HUDEP-2 (cell line): ENCODE data around the gene SMYD3.
"Not testable (repeated sequence)": the region's sequence is repeated elsewhere in the genome, so short reads cannot be mapped to it uniquely, and the experiment has no call there.

Experiments
- DNase-seq, 76 experiments: peaks; one replicate each; lab custom pipeline; 2025; ENCODE audit not compliant: unreplicated experiment in 76 of 76; lab: John Stamatoyannopoulos, UW

The SMYD3 gene

DNA sequence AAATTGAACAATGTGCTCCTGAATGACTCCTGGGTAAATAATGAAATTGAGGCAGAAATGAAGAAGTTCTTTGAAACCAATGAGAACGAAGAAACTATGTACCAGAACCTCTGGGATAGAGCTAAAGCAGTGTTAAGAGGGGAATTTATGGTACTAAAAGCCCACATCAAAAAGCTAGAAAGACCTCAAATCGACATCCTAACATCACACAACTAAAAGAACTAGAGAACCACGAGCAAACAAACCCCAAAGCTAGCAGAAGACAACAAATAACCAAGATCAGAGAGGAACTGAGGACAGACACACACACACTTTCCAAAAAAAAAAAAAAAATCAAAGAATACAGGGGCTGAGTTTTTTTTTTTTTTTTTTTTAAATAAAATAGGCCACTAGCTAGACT is 564.2 kb downstream of the SMYD3 start:
- DNase-seq: no peak

DNA sequence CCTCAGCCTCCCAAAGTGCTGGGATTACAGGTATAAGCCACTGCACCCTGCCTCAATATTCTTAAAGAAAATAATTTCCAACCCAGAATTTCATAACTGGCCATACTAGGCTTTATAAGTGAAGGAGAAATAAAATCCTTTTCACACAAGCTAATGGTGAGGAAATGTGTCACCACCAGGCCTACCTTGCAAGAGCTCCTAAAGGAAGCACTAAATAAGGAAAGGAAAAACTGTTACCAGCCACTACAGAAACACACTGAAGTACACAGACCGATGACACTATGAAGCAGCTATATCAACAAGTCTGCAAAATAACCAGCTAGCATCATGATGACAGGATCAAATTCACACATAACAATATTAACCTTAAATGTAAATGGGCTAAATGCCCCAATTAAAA is 565.3 kb downstream of the SMYD3 start:
- DNase-seq: not testable (repeated sequence)

DNA sequence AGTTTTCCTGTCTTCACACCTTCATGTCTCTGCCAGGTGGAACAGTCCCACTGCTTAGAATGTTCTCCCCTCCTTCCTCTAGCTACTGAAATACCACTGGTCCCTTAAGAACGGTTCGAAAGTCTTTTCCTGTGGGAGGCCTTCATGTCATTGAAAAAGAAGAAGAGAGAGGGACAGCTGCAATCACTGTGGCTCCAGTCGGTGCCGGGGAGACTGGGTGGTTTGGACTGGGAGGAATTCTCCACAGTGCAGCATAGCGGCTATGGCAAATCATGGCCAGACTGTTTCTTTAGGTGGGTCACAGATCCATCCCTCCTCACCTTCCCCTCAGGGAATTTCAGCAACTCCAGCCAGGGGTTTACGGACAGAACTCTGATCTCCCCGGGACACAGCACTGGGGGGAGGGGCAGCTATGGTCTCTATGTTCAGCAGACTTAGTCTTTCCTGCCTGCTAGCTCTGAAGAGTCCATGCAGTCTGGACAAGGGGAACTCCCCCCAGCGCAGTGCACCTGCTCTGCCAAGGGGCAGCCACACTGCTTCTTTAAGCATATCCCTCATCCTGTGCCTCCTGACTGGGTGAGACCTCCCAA is 567.2 kb downstream of the SMYD3 start:
- DNase-seq: no peak

DNA sequence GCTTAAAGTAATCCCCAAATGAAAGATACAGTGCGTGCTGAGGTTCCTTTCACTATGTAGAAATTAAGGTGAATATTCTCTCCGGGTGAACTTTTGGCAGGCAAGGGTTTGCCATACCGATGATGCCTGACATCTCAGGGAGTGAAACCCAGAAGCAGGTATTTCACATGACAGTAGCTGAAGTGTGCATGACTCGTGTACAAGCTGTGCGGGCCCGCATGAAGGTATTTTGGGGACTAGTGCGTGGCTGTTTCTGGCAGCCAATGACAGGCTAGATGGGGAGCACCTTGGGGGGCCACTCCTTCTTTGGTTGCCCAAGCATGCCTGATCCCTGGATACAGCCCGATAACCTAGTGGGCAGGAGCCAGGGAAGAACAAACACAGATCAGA is 569.0 kb downstream of the SMYD3 start:
- no peak for DNase-seq

DNA sequence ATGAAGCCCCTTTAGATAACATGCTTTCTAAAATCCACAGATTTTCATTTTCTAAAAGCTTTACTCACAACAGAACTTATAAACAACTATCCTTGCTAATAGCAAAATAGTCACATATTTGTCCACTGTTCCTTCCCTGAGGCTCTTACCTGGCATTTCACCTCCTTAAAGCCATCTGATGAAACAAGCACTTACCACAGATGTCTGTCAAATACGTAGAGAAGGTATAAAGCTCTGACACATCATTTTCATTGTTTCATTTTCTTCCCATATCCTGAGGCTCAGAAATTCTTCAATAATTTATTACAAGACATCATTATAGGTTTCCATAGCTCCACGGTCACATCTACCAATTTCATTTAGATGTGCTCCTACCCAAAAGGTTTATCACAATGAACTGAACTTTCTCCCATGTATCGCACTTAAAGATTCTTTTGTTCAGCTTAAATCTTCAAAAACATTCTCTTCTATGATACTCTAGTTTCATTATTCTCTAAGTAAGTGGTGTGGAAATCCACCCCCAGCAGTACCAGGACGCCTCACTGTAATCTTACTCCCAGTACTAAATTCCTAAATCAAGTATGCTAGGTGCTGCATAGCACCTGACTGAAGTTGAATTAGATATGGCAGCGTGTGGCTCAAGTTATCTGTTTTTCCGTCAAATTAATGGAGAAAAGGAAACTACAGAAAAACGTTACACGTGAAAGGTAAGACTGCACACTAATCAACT is 569.6 kb downstream of the SMYD3 start:
- no peak for DNase-seq

DNA sequence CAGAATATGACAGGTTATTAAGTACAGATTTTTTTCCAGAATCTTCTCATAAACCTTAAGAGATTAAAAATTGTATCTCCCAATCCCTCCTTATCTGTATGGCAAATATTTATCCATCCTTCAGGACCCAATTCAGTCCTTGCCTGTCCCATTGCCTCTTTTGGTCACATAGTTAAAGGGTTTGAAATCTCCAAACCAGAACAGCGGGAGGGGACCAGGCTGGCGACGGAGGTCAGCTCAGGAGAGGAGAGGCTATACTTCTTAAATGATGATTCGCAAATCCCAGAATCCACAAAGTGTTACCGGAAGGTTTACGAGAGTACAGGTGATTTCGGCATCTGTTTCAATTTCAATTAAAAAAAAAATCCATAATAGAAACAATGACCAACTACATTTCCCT is 572.7 kb downstream of the SMYD3 start:
- DNase-seq: no peak

DNA sequence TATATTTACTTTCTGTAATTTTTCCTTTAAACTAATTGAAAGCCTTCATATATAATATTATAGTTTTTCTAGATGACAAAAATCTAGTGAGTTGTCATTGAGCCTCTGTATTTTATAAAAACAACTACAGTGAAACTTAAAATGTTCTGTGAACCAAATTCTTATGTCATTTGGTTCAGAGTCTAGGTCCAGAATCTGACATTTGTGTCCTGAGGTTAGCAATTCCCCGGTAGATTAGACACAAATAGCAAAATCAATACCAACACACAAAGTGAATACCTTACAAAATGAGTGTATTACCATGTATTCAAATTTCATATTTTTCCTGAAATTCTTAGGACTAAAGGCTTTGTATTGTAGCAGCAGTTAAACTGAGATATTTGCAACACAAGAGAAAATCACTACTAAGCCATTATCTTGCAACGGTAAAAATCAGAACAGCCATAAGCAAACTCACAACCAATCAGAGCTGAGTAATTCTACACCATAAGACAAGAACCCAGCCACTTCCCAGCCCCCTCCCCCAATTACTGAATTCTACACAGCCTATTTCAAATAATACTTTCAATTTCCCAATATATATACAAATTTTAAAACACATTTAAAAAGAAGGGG is 573.5 kb downstream of the SMYD3 start:
- no peak for DNase-seq

GRCh38 chr1:245932302-245932972 is 574.6 kb downstream of the SMYD3 start:
- DNase-seq: no peak

DNA sequence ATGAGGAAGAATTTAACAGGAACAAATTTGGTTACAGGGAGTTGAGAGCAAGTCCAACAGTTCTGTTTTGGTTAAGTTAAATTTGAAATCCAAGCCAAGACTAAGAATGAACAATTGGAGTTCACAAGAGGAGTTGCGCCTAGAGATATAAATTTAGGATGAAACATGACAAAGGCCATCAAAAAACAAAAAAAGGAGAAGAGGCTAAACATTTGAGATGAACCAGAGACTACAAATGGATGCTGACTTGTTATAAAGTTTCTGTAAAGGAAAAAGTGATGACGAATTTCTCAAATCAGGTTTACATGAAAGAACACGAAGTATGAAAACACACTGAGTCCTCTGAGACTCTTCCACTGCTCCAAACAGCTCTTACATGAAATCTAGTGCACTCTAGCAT is 575.6 kb downstream of the SMYD3 start:
- no peak for DNase-seq

DNA sequence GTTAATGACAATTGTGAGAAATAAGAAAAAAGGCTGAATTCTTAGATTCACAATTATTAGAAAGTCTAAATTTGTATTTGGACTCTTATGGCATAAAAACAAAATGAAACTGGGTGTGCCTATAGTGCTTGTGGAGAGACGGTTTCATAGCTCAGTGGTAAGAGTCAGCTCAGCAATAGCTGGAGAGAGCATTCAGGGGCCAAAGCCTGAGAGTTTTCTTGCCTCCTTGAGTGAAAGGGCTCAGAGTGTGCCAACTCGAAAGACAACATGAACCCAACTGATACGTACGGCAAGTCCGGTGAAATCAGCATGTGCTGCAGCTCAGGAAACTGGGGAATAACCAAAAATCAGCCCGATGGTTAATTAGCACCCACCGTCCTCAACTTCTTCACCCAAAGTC is 577.9 kb downstream of the SMYD3 start:
- no peak for DNase-seq

DNA sequence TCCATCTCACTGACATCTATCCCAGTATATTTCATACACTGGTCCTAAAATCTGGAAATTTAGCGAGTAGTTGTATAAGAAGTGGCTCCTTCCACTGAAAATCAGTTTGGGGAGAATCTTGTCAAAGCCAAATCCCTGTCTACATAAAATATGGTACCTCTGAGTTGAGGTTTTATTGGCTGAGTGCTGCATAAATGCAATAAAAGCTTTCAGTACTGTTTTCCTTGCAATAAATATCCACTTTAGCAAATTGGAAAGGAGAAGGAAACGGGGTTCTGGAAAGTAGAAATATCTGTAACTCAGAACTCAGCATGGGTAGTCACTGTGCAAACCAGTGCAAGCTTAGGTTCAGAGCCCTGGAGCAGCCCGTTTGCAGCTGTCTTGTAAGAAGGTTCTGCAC is 580.2 kb downstream of the SMYD3 start:
- DNase-seq: no peak

DNA sequence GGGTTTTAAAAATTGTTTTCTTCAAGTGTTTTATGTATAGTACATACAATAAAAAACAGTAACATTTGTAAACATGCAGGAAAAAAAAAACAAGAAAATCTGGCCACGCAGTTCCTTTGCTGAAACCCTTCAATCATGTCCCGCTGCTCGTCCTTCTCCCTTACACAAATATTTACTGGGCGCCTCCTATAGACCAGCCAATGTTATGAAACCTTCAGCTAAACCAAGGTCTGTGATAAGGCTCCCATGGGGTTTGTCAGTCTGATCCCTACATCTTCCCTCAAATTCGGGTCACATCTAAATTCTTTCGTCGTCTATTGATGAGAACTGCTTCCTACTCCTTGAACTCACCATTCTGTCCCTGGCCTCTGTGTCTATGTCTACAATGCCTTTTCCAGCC is 583.9 kb downstream of the SMYD3 start:
- no peak for DNase-seq

GRCh38 chr1:245921417-245921816 is 585.7 kb downstream of the SMYD3 start:
- DNase-seq: no peak

DNA sequence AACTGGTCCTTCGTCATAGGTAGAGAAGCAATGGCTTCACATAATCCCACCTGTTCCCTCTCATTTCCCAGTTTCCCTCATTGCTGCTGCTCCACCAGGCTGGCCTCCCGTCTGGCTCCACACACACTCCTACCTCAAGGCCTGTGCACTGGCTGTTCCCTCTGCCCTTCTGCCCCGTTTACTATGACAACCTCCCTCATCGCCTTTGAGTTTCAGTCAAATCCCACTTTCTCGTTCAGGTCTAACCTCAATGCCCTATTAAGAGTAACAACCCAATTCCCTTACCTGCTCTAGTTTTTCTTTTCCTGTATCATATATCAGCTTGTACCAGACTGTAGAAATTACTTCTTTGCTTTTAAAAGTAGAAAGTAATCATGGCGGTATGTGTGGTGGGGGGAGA is 589.7 kb downstream of the SMYD3 start:
- no peak for DNase-seq

DNA sequence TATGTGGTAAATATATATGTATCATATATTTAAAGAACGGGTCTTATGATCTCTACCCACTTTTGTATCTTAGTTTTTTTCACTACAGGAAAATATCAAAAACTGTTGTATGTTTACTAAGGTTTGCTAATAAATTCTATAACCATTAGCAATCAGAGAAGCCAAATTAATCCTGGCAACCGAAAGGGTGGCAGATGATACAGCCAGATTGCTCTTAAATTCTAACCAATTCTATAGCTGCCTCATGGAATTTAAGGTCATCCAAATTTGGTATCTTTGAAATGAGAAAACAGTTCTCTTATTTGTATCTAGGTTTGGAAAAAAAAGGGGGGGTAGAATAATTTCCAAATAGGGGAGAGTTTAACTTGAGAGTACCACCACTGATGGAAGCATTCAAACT is 591.2 kb downstream of the SMYD3 start:
- DNase-seq: no peak

- DNase-seq: no peak
Measured at GRCh38 chr1:245915406-245915805, 591.7 kb downstream of the SMYD3 start.

DNA sequence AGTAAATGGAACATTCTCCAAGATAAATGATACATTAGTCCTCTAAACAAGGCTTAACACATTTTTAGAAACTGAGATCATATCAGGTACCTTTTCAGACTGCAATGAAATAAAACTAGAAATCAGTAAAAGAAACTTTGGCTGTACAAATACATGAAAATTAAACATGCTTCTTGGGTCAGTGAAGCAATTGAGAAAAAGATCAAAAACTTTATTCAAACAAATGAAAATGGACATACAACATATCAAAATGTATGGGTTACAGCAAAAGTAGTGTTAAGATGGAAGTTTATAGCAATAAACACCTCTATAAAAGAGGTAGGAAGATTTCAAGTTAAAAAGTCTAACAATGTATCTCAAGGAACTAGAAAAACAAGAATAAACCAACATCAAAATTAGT is 598.5 kb downstream of the SMYD3 start:
- no peak for DNase-seq

GRCh38 chr1:245906207-245906606 is 600.9 kb downstream of the SMYD3 start:
- DNase-seq: no peak

- no peak for DNase-seq
Measured at GRCh38 chr1:245903851-245904250, 603.2 kb downstream of the SMYD3 start.

DNA sequence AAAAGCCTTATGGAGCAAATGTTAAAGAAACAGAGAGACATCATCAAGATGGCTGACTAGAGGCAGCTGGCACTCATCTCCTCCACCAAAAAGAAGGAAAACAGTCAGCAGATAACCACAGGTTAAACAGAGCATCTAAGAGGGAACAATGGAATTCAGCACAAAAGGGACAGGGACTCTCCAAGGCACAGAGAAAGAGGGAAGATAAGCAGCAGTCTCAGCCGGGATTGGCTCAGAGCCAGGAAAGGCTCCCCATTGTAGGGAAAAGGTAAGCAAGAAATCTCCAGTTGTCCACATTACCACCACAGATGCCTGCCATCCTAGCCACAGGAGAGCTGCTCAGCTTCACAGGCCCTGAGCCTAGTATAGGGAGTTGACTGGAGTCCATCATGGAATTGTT is 605.5 kb downstream of the SMYD3 start:
- DNase-seq: no peak

DNA sequence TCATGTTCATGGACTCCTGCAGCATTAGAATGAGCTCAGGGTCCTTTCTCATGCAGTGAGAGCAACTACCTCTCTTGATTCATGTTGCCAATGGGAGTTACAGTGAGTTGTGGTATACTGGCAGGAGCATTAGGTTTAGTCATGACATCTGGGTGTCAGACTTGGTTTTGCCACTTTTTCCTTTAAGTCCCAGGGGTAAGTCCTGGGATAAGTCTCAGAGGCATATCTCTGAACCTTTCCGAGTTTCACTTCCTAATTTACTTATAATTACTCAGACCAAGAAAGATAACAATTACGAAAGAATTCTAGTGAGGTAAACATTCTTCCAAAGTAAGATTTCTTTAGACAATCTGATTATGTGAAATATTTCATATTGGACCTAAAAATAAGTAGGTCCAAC is 606.0 kb downstream of the SMYD3 start:
- DNase-seq: no peak

DNA sequence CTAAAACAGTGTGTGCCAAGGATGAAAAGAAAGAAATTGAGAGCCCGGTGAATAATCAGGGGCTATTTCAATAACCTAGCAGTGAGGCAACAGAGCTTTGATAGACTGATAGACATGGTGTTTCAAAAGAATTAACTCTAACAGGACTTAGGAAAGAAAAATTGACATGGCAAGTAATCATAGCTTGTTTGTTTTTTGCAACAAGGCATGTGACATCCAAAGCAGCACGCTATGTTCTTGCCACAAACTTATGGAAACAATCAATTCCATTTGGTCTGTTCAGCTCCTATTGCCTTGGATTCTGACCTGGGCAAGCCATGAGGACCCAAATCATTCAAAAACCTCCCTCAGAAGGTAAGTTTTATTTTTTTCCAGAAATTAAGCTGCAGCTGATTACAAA is 608.5 kb downstream of the SMYD3 start:
- no peak for DNase-seq
